GM21360 (cell line): ENCODE data around the gene SLC5A5.
A peak's percentile ranks its signal among the peaks of the same experiment; 100 is the strongest.

Experiments
- ATAC-seq: cut with Tn5 transposase; IDR thresholded peaks from one replicate; pipeline ENCODE4 v1.9.1; 2021; ENCODE audit warnings: mild to moderate bottlenecking, moderate library complexity; ENCODE audit not compliant: unreplicated experiment

SLC5A5 gene

DNA sequence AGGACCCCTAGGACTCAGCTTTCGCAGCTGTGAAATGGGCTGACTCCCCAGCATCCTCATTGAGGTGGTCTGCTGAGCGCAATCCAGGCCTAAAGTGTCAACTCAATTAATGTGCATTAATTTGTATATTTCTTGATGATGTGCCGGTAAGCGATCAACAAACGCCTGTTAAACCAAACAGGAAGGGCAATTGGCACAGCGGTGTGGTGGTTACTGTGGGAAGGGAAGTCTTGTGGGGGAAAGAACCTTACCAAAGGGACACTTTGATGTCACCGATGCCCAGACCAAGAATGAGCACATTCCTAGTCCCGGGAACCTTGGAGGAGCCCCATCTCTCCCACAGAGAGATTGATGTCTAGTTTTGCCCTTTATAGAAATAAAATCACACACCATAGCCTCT is 25.6 kb upstream of the SLC5A5 start:
- ATAC-seq = no peak

DNA sequence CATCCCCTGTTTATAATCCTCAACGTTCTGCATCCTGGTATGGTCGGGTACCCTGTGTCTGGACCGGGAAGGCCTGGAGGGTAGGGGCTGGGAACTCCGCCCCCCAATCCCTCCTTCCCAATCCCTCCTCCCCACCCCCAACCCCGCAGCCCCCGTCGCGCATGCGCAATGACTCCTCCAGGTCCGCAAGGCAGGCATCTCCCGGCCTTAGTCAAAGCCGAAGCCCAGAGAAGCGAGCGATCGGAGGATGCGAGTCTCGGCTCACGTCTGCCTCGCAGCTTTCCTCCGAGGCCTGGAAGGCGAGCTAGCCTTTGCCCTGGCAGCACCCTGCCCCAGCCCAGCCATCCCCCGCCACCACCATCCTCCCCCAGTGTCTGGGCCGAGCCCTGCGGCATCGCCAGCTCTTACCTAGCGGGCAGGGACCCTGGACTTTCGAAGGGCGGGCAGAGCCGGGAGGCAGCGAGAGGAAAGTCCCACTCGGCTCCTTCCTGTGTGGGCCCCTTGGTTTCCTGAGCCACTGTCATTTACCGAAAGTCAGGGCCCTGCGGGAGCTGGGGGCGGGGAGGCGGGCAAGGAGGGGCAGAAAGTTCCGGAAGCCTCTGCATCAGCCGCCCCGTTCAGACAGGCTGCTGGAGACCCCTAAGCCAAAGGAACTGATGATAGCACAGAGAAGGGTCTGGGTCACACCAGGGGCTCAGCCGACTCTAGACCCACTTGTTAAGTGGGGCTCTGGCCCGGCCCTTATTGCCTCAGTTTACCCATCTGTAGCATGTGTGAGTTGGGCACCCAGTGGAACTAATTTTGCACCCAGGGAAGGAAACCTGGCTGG is 24.0 kb upstream of the SLC5A5 start, which contains the start of gene JAK3:
Gene JAK3 (minus strand): TSS at position 445 of the 829 bp plus-strand sequence. CDS start 3,565 bp downstream, outside the sequence.
- no peak for ATAC-seq

DNA sequence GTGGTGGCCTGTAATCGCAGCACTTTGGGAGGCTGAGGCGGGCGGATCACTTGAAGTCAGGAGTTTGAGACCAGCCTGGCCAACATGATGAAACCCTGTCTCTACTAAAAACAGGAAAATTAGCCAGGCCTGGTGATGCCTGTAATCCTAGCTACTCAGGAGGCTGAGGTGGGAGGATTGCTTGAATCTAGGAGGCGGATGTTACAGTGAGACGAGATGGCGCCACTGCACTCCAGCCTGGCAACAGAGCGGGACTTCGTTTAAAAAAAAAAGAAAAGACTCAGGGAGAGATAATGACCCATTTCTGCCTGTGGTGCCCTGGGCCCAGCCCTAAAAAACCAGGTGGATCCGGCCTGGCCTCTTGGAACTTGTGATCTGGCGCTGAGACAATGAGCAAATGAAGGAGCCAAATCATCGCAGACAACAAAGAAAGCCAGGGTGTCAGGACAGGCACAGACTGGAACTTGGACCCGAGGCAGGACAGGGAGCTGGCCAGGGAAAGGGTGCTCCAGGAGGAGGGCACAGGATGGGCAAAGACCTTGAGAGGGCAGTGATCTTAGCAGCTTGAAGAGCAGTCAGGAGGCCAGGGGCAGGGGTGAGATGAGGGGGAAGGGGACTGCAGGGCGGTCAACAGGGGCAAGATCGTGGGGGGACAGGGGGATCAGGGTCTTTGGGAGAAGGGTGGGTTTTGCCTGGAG is 23.0 kb upstream of the SLC5A5 start:
- ATAC-seq = no peak

DNA sequence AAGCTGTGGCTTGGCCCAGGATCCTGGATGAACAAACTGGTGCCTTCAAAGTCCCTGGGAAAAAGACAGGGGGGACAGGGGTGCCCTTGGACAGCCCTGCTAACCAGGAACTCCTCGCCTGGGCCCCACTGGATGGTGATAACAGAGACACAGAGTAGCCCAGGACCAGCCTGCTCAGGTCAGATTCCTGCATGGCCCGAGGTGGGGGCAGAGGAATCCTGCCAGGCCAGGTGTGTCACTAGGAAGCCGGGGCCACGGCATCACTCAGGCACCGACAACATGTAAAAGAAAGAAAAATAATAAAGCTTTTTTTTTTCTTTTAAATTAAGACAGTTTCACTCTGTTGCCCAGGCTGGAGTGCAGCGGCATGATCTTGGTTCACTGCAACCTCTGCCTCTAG is 17.7 kb upstream of the SLC5A5 start:
- no peak for ATAC-seq

DNA sequence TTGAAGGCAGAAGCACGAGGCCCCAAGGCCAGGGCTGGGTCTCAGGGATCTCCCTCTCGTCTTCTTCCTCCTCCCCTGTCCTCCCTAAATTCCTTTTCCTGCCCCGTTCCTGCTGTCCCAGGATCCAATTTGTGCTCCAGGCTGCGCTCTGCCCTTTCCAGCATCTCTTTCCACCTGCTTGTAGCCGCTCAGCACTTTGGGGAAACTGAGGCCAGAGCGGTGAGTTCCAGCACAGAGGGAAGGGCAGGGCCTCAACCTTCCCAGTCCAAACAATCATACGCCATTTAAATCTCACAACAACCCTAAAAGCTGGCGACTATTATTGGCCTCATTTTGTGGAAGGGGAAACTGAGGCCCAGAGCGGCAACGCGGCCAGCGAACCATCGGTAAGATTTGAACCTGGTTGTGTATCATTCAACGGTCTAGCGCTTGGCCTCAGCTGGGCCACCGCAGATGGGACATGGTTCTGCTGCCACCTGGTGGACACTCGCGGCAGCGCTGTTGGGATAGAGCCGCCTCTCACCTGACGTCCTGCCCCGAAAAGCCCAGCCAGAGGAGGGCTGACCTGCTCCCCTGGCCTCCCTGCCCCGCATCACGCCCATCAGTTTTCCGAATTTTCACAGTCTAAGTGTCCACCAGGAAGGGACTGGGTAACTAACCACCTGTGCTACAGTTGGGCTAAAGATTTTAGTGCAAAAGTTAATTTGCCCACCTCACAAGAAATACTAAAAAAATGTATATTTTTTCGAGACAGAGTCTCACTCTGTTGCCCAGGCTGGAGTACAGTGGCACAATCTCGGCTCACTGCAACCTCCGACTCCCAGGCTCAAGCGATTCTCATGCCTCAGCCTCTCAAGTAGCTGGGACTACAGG is 16.2 kb upstream of the SLC5A5 start:
- no peak for ATAC-seq

DNA sequence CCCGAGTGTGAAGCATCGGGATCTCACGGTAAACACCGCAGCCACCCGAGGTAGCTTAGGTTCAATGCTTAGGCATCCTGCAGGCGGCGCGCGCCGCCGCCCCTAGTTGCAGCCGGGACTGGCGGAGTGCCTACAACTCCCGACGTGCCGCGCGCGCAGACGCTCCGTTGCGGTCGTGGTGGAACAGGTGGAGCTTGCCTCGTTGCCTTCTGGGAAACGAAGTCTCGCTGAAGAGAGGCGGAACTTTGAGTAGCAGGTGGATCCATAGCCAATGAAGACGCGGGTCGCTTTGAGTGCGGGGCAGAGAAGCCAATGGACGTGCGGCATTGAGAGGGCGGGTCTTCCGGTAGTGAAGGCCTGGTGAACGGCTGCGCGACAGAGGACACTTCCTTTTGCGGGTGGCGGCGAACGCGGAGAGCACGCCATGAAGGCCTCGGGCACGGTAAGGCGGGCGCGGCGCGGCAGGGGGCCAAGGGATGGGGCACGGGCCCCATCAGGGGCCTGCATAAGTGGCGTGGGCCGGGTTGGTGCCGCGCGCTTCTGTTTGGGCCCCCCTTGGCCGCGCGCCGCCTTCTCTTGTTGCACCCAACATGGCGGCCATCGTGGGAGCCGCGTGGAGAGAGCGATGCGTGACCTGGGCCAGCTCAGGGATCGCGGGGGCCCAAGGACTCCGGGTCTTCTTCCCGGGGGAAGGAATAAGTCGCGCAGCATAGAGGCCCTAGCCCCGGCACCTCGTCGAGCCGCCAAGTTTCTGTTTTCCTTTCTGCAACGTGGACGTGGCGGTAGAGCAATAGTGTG is 12.0 kb upstream of the SLC5A5 start, which contains the start of gene RPL18A:
Gene RPL18A (plus strand): TSS at position 378 of the 798 bp plus-strand sequence. CDS start 47 bp downstream, at position 425.
- ATAC-seq = peak; percentile 86

DNA sequence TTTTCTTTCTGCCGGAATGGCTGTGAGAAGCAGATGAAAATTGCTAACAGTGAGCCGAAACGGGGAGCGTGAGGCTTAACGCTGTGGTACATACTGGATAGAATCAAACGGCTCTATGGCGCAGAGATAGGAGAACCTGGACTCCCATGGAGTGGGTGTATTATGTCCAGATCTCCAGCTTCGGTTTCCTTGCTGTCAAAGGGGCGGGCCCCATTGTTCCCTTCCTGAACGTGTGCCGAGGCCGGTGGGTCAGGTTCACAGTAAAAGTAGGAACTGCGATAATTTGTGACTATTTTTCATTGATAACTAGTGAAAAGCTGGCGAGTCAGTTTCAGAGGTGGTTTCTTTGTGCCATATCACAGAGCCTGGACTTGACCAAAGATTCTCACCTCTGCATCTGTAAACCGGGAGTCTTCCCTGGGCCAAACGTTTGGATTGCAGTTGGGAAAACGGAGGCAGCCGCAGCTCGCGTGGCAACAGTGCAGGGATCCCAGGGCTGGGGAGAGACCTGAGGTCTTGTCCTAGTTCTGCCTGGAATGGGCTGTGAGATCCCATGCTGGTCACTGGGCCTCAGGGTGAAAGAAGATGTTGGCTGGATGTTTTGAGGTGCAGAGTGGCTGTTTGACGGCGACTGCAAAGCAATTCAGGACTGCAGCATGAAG is 11.3 kb upstream of the SLC5A5 start:
- no peak for ATAC-seq

DNA sequence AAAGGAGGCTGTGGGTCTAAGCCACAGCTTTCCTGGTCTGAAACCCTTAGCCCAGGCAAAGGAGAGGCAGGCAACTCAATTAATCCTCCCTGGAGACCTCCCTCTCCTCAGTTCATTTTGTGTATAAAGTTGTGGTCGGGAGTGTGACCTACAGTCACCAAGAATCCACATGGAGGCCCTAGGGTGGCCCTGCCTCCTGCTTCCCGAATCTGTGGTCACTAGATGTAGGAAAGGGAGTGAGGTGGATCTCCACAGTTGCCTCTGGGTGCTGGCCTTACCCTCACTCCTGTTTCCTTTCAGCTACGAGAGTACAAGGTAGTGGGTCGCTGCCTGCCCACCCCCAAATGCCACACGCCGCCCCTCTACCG is 10.8 kb upstream of the SLC5A5 start:
- no peak for ATAC-seq

DNA sequence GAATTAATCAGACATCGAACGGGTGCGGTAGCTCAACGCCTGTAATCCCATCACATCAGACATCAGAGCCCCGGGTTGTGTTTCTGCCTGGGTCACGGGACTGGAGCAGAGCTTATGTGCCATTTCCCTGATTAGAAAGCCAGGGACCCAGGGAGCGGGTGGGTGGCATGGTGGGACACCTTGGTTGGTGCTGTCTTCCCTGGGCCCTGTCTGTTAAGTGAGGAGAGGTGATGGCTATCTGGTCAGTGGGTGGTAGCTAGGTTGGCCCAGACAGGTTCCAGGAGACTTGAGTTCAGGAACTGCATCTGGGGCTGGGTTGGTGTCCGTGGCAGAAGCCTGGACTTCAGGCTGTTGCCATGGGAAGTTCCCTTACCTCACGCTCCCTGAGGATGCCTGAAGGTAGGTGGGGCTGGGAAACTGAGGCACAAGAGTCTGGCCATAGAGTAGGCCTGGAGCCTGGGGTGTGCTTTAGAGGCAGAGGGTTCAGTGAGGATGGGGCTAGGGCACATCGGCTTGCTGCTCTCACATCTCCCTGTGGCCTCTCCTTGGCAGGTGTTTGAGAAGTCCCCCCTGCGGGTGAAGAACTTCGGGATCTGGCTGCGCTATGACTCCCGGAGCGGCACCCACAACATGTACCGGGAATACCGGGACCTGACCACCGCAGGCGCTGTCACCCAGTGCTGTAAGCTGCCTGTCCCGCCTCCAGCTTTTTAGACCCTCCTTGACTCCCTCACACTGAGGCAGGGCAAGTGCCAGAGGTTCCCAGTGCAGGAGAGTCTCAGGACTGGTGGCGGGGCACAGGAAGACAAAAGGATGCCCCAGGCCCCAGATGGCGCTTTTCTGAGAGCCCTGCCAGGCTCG is 10.0 kb upstream of the SLC5A5 start:
- no peak for ATAC-seq

DNA sequence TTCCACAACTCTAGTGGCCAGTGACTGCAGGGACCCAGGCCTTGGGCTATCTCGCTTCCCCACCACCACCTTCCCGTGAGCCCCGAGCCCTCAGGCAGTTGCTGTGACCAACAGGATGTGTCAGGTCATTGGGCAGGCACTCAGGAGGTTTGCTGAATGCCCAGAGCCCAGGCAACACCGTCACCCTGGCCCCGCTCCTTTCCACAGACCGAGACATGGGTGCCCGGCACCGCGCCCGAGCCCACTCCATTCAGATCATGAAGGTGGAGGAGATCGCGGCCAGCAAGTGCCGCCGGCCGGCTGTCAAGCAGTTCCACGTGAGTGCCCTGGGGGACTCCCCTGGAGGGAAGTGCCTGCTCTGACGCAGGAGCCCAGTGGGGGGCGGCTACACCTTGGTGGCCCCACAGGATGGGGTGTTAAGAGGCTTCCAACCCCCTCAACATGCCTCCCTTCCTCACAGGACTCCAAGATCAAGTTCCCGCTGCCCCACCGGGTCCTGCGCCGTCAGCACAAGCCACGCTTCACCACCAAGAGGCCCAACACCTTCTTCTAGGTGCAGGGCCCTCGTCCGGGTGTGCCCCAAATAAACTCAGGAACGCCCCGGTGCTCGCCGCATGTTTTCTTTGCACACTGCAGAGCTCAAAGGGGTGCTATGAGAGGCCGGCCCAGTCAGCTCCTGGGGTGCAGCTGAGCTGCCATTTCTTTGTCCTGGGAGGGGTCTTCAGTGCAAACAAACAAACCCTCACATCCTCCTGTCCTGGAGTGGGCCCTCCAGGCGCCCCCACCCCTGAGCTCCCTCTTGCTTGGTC is 8.8 kb upstream of the SLC5A5 start:
- ATAC-seq = no peak

DNA sequence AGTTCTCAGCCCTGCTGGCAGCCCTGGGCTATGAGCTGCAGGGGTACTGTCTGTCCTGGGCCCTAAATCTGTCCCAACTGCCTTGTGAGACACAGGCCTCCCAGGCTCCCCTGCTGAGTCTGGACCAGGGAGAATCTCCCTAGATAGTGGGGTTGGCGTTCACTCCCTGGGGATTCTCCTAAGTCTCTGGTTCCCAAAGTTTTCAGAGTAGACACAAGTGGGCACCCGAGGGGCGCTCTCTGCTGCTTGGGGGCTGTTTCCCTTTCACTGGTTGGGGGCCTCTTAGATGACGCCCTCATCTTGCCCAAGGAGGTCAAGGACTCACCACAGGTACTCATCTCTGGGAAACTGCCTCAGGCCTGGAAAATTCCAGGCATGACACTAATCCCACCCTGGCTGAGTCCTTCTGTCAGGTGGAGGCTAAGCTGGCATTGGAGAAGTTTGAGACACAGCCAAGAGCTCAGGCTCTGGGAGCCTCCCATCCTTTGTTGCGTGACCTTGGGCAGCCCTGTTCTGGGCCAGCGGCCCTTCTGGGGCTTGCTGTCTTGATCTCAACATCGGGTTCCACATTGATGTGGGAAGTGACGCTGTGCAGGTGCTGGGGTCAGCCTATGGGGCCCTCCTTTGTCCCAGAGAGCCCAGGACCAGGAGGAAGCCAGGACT is 8.1 kb upstream of the SLC5A5 start:
- ATAC-seq = no peak

DNA sequence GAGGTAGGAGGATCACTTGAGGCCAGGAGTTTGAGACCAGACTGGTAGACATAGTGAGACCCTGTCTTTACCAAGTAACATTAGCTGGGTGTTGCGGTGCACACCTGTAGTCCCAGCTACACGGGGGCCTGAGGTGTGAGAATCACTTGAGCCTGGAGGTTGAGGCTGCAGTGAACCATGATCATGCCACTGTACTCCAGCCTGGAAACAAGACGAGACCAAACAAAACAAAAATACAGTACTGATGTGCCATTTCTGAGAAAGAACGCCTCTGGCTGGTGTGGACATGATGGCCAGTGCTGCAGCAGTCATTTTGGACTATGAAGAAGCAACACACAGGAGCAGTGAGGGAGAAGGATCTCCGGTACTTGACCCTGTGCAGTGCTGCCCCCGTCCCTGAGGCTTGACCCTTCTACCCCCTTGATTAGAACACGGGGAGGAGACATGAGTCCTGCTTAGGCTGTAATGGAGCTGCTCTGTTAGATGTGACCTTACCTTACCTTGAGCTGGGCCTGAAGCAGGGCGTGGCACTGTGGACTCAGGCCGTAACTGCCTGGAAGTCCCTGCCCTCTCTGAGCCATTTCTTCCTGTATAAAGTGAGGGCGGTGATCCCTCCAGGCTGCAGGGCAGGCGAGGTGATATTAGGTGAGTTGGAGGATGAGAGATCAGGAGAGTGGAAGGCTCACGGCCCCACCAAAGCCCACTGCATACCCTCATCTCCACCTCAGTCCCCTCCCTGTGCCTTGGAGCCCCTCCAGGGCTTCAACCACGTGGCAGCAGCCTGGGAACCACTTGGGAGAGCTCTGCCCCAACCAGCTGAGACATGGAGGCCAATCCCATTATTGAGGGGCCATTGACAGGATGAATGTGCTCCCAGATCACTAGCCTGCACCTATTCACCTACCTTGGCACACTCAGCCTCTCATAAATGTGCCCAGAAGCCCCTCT is 6.1 kb upstream of the SLC5A5 start:
- ATAC-seq = no peak

DNA sequence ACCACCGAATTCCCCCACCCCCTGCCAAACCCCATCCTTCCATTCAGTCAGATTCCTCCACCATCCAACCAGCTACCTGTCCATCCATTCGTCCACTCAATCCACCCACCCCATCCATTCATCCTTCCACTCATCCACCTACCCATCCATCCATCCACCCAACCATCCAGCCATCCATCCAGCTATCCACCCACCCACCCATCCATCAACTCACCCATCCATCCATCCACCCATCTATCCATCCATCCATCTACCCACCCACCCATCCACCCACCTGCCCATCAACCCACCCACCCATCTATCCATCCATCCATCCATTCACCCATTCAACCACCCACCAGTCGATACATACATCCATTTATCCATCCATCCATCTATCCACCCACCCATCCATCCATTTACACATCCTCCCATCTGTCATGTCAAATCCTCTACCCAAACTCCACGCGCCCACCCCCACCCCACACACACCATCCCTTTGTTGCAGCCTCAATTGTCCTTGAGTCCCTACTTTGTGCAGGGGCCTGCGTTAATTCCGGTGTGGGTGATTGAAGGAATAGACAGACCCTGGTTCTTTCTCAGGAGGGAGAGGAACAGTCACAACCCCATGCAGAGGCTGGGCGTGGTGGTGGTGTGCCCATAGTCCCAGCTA is 5.3 kb upstream of the SLC5A5 start:
- ATAC-seq = no peak

DNA sequence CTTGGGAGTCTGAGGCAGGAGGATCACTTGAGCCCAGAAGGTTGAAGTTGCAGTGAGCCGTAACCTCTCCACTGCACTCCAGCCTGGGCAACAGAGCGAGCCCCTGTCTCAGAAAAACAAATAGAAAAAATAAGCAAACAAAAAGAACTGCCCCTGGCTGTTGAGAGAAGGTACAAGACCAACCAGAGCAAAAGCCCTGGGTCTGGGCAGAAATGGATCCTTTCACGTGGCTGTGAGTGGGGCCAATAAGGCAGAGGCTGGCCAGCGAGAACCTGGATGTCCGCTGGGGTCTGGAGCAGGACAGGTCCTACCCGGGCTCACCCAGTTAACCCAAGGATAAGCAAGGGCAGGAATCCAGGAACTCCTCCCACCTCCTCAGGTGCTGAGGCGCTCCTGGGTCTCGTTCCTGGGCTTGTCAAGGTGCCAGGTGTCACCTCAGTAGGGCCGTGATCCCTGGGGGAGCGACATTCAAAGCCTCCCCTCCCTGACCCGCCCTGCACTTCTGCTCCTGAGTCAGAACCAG is 4.7 kb upstream of the SLC5A5 start:
- ATAC-seq = no peak

DNA sequence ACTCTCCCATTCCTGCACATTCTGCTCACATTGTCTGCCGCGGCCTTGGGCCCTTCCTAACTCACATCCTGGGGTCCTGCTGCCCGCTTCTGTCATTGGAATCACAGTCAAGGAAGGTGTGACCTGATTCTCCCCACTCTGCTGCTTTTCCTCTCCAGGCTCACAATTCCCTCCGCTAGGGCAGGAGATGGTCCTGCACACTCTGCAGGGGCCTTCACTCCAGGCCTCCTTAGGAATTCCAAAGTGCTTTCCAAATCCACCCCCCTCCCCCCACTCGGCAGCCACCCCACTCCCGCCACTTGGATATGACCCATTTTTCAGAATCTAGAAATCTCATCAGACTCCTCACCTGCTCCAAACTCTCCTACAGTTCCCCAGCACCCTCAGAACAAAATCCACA is 3.1 kb upstream of the SLC5A5 start:
- ATAC-seq = no peak

DNA sequence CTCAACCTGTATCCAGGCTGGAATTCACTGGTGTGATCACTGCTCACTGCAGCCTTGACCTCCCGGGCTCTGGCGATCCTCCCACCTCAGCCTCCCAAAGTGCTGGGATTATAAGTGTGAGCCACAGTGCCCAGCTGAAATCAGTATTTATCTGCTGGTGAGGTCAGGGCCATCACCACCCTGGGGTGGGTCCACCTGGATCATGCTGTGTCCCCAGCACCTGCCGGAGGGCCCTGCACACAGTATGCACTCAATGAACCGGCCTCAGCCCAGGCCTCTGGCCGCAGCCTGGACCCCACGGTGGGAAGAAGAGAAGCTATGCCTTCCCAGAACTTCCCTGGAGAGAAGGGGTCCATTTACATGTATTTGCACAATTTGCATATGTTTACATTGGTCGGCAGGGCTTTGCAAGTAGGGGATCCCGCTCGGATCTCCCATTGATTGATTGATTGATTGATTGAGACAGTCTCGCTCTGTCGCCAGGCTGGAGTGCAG is 2.6 kb upstream of the SLC5A5 start:
- ATAC-seq = no peak
